Thyroid gland (tissue), 4 donors: ENCODE results near the gene MTO1.

Experiments
- CTCF ChIP-seq, 6 experiments: fragments of 200-600 bp in 3 of 6; fragments of 450-650 bp in 3 of 6; sonication (generic) in 3 of 6; IDR thresholded peaks; one replicate each; pipeline ENCODE4 v1.5.1; 2016 to 2019; ENCODE audit warnings: antibody characterized with exemption in 6 of 6, mild to moderate bottlenecking in 2 of 6, inconsistent platforms in 1 of 6, moderate library complexity in 1 of 6
- POLR2A ChIP-seq, 2 donors: fragments of 450-650 bp; IDR thresholded peaks; one replicate each; pipeline ENCODE4 v1.6.1; 2017; ENCODE audit warnings: antibody characterized with exemption in 2 of 2, mild to moderate bottlenecking in 2 of 2, moderate library complexity in 1 of 2

GRCh38 chr6:73435236-73435635, 26.3 kb upstream of the MTO1 start:
- TF ChIP-seq CTCF (IDR thresholded peaks at IDR 0.05) (no peak), POLR2A (IDR thresholded peaks at IDR 0.05) (no peak)
